ENCODE data around the gene COPRS. TPM values are rescaled to one million over a fixed set of nuclear protein-coding genes. Genes with fewer than 3 reads are reported as not detected.

COPRS gene
- total and polyA plus RNA-seq, 2 of the 8 experiments (the other 6 are each of a cell fraction or from before 2014, with no cell fraction given), result 40.9 to 49.3 TPM

GRCh38 chr17:31820691-31821435, 38.2 kb downstream of the COPRS start (continued):
- TF ChIP-seq HDAC2 (IDR thresholded peaks at IDR 0.05; ENCODE audit: borderline replicate concordance in 1 of 2, low read depth in 2 of 2, low read length in 2 of 2) (no peak), SIN3A (conservative IDR thresholded peaks at IDR 0.05 in 1 of 2, IDR thresholded peaks at IDR 0.05 in 1 of 2; ENCODE audit: low read depth in 1 of 2, low read length in 2 of 2) (no peak), RAD21 (IDR thresholded peaks at IDR 0.05 in 1 of 2, conservative IDR thresholded peaks at IDR 0.05 in 1 of 2; ENCODE audit: low read depth in 2 of 2, low read length in 2 of 2) (no peak), ASH2L (IDR thresholded peaks at IDR 0.05; ENCODE audit: low read length) (no peak), POLR2A (IDR thresholded peaks at IDR 0.05; ENCODE audit: control extremely low read depth in 1 of 2, low read depth in 2 of 2, low read length in 2 of 2) (no peak), SUZ12 (IDR thresholded peaks at IDR 0.05; ENCODE audit: low read length) (no peak), NANOG (IDR thresholded peaks at IDR 0.05; ENCODE audit: insufficient read depth, low read depth, low read length, poor library complexity, severe bottlenecking) (no peak)
